GM19467 (cell line): Measurements from ENCODE around the gene RAPGEF1.

Source experiments
- ATAC-seq: cut with Tn5 transposase; IDR thresholded peaks from one replicate; pipeline ENCODE4 v1.9.1; 2021; ENCODE audit warnings: mild to moderate bottlenecking, moderate library complexity; ENCODE audit not compliant: unreplicated experiment

The RAPGEF1 gene

GRCh38 chr9:131545003-131545785 lies 194.7 kb downstream of the RAPGEF1 start, which contains the start of gene PRRT1B:
PRRT1B (plus strand) TSS chr9:131545523; CDS start chr9:131545616, 93 bp downstream.
- no peak for ATAC-seq

GRCh38 chr9:131543141-131543540 lies 196.7 kb downstream of the RAPGEF1 start:
- ATAC-seq = no peak

DNA sequence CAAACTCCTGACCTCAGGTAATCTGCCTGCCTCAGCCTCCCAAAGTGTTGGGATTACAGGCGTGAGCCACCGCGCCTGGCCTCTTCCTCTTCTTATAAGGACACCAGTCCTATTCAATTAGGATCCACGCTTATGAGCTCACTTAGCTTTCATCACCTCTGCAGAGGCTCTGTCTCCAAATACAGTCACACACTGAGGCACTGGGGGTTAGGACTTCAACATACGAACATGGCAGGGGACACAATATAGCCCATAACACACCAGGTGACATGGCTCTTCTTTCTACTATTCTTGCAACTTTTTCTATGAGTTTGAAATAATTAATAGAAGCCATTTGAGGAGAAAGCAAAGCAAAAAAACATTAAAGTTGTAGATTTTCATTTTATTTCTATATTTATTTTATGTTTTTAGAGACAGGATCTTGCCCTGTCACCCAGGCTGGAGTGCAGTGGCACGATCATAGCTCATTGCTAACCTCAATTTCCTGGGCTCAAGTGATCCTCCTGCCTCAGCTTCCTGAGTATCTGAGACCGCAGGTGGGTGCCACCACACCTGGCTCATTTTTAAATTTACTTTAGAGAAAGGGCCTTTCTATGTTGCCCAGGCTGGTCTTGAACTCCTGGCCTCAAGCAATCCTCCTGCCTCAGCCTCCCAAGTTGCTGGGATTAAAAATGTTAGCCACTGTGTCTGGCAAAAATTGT lies 200.5 kb downstream of the RAPGEF1 start:
- ATAC-seq = no peak

- ATAC-seq = no peak
Measured at GRCh38 chr9:131537946-131538345, 201.9 kb downstream of the RAPGEF1 start.

DNA sequence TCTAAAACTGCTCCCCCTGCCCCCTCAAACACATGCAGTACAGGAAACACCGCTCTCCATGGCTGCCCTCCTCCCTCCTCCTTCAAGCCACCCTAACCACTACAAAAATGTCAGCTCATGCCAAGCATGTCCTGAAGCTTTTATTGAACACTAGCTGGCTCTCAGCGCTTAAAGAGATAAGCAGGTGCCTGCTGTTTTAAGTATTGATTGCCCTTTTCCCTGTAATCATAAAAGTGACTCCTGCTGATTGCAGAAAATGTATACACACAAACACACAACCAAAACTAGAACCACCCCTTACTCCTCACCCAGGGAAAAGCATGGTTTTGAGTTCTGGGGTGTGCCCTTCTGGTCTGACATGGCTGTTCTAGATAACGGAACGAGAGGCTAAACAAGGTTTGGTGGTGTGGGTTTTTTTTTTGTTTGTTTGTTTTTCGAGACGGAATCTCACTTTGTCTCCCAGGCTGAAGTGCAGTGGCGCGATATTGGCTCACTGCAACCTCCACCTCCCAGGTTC lies 205.1 kb downstream of the RAPGEF1 start:
- ATAC-seq = no peak

DNA sequence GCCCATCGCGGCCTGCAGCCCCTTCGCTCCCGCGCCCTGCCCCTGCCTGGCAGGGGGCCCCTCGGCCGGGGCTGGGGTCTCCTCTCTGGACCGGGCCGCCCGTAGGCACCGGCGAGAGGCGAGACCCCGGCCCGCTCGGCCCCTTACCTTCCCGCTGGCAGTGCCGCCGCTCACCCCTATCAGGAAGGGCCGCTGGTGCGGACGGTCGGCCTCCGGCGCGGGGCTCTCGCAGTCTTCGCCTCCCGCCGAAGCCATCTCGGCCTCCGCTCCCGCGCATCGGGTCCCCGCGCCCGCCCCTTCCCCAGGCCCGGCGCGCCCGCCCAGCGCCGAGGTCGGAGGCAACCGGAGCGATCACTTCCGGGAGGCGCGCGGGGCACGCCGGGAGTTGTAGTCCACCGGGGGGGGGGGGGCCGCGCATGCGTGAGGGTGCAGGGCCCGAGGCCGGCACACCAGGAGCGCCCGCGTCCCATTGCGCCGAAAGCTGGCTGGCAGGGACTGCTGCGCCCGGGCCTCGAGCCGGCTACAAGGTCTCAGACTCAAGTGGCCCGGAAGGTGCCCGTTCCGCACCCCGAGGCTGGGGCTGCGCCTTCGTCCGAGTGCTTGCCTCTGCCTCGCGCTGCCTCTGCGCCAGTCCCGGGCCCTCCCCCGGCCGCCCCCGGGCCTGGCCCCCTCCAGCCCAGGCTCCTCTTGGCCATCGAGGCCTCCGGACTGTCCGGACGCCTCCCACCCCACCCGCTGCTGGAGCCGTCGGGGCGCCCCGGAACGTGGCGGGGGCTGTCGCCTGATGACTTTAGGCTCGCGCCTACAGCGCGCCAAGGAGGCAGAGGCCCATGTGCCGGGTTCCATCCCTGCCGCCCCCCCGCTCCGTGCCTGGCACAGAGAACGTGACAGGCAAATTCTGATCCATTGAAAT lies 208.7 kb downstream of the RAPGEF1 start, which contains the start of gene UCK1:
Gene UCK1 (minus strand): TSS at position 344 of the 913 bp plus-strand sequence. CDS start 89 bp downstream, at position 255.
- ATAC-seq = peak; percentile 75

GRCh38 chr9:131530546-131530919 lies 209.3 kb downstream of the RAPGEF1 start:
- peak; percentile 20 for ATAC-seq

DNA sequence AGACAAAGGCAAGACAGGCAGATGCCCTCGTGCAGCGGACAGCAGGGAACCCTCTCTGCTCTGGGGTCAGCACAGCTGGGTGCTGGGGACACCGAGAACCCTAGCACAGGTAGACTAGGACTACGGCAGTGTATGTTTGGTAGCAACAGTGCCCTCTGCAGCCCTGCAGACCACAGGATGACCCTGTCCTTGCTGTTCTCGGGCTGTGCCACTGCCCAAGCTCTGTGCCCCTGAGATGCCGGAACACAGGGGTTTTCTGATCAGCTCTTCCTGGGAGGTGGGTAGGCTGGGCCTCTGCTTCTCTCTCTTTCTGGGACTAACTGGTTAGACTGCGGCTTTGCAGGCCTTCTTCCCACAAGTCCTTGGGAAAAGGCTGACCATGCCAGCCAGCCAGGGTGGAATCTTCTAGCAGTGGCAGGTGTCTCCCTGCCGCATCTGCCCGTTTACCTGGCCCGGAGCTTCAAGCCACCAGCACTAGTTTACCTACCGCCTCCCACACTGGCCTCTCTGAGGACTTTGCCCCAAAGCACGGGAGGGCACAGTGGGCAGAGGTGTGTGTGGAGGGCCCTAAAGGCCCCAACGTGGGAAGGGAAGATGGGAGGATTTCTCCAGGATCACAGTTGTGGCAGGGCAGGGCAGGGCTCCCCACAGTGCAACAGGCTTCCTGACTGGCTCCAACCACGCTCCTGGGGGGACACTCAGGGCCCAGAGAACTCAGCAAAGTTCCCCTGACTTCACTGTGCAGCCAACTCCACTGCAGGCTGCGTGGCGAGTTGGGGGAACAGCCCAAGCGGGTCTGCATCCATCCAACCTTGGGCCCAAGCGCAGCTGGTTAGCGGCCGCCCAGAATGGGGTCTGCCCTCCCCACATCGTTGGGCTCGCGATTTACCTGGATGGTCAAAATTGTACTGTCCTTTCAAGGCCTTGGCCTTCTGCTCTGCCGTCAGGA lies 210.0 kb downstream of the RAPGEF1 start:
- ATAC-seq = no peak

GRCh38 chr9:131528886-131529505 lies 210.9 kb downstream of the RAPGEF1 start:
- ATAC-seq = no peak

GRCh38 chr9:131528186-131528585 lies 211.7 kb downstream of the RAPGEF1 start:
- no peak for ATAC-seq
